Measurements from ENCODE around the gene ACBD3.
A peak's percentile ranks its signal among the peaks of the same experiment; 100 is the strongest.

ACBD3 gene

DNA sequence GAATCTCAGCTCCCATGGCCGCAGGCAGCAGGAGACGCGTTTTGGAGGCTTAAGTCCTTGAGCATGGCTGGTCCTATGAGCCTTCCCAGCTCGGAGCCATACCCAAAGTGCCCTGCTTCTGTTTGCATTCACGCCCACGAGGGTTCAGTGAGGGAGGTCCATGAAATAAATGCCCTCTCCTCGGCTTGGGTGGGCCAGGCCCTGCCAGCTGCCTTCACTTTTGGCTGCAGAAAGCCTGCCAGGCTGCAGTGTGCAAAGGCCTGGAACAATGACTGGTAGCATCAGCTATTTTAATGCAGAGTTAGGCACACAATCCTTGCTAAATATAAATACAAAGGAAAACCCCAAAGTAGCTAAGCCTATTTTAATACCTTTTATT, 74.7 kb downstream of the ACBD3 start:
- peak in 1 of 56 donors; percentile 12 for DNase-seq

GRCh38 chr1:226111098-226111882, 75.3 kb downstream of the ACBD3 start:
- no peak for DNase-seq

DNA sequence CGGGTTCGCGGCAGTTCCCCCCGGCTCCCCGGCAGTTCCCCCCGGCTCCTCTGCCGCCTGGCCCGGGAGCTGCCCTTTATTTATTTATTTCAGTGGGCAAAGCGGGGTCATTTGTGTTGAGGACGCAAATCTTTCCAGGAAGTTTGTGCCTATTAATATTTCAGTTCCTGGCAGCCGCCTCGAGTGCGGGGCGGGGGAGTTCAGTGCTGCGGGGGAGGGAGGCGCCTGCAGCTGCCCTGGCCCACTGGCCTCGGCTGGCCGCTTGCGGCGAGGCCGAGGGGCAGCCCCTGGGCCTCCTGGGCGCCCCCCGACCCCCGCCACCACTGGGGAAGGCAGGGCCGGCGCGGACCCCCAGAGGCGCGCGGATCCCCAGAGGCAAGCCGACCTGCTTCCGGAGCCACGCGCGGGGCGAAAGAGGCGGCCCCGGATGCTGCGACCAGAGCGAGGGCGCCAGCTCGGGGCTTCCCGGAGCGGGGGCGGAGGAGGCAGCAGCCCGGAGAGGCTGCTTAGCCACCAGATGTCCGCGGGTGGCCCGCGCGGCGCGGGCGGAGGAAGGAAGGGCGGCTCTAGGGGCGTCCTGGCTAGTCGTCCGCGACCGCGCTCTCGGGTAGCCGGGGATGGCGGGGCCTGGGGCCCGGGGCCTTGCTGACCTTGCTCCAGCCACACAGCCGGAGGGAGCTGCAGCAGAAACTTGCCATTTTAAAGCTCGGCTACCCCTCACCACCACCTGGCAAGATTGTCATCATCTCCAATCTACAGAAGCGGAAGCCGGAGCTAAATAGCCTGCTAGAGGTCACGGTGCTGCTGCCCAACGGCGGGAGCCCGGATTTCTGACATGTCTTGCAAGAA, 76.1 kb downstream of the ACBD3 start:
- peak in 33 of 56 donors; percentile 31 to 86 (median 64) for DNase-seq

- peak in 55 of 56 donors; percentile 40 to 92 (median 79) for DNase-seq
Observed at GRCh38 chr1:226109829-226110248, 76.7 kb downstream of the ACBD3 start.

GRCh38 chr1:226108935-226109828, 77.4 kb downstream of the ACBD3 start:
- DNase-seq, result peak in 5 of 56 donors; percentile 34 to 70 (median 61)

DNA sequence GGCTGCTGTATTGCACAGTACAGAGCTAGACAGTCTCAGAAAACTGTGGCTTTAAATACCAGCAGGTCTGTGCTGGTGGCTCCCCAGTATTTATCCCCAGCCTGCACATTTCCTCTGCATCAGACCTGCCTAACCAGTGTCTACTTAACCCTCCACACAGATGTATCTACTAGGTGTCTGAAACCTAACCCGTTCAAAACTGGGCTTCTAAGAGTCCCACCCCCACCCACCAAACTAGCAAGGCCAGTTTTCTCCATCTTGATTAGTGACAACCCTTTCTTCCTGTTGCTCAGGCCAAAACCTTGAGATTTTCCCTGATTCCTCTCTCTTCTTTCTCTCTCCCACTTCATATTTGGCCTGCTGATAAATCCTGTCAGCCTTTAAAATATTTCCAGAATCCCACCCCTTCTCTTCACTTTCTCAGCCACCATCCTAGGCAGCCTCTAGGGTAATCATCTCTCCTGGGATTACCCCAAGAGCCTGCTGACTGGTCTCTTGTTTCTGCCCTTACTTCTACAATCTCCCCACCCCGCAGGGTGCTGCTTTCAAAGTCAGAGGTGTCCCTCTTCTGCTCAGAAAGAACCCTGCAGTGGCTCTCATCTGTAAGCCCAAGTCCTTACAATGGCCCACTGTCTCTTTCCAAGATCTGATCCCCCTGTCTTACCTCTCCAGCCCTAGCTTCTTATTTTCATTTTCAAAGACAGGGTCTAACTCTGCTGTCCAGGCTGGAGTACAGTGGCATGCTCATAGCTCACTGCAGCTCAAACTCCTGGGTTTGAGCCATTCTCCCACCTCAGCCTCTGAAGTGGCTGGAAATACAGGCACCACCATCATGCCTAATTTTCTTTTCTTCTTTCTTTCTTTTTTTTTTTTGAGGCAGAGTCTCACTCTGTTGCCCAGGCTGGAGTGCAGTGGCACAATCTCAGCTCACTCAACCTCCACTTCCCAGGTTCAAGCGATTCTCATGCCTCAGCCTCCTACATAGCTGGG, 78.8 kb downstream of the ACBD3 start:
- no peak for DNase-seq

GRCh38 chr1:226104671-226105121, 81.8 kb downstream of the ACBD3 start:
- DNase-seq, result no peak

DNA sequence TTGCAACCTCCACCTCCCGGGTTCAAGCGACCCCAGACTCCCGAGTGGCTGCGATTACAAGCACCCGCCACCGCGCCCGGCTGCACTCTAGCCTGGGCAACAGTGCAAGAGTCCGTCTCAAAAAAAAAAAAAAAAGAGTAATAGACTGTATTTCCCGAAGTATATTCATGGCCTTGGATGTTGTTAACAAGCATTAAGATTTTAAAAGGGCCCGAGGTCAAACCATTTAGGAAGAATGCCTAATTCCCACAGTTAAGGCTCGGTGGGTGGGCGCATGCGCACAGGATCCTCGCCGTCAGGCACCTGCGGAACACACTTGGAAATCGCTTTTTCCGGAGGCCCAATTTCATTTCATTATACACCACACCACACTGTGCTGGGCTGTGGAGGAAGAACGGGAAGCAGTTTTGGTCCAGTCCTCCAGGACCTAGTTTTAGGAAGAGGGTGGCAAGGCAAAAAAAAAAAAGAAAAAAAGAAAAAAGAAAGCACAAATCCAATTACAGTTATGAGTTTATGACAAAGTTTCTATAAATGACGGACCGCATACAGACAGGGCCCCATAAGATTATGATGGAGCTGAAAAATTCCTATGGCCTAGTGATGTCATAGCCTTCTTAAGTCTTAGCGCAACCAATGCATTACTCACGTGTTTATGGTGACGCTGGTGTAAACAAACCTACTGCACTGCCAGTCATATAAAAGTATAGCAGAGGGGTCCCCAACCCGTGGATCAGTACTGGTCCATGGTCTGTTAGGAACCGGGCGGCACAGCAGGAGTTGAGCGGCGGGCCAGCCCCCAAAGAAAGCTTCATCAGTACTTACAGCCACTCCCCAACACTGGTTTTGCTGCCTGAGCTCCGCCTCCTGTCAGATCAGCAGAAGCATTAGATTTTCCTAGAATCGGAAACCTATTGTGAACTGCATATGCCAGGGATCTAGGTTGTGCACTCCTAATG, 85.8 kb downstream of the ACBD3 start:
- peak in 12 of 56 donors; percentile 3 to 58 (median 17) for DNase-seq

- DNase-seq, result no peak
Observed at GRCh38 chr1:226098870-226099835, 87.4 kb downstream of the ACBD3 start.

- DNase-seq, result no peak
Observed at GRCh38 chr1:226097866-226098625, 88.5 kb downstream of the ACBD3 start.

- no peak for DNase-seq
Observed at GRCh38 chr1:226095286-226095685, 91.3 kb downstream of the ACBD3 start.
